Amniotic stem cell (primary cell): ENCODE results near the gene UTP15.

Experiments
- DNase-seq: peaks from one replicate; lab custom pipeline; 2025; lab: John Stamatoyannopoulos, UW

Gene UTP15

GRCh38 chr5:73564675-73565074, 868 bp upstream of the UTP15 start:
- no peak for DNase-seq

GRCh38 chr5:73565969-73566547, 515 bp downstream of the UTP15 start:
- no peak for DNase-seq

GRCh38 chr5:73582285-73583145, 17.0 kb downstream of the UTP15 start:
- no peak for DNase-seq

- DNase-seq, result no peak
Measured at GRCh38 chr5:73587923-73588322, 22.4 kb downstream of the UTP15 start.

GRCh38 chr5:73591102-73591695, 25.7 kb downstream of the UTP15 start:
- peak; percentile 72 for DNase-seq

GRCh38 chr5:73591698-73592501, 26.4 kb downstream of the UTP15 start:
- DNase-seq, result no peak

- DNase-seq, result no peak
Measured at GRCh38 chr5:73592551-73592950, 27.0 kb downstream of the UTP15 start.

GRCh38 chr5:73596705-73597328, 31.3 kb downstream of the UTP15 start:
- no peak for DNase-seq

GRCh38 chr5:73599380-73599779, 33.8 kb downstream of the UTP15 start:
- DNase-seq, result no peak

- no peak for DNase-seq
Measured at GRCh38 chr5:73603998-73604397, 38.5 kb downstream of the UTP15 start.

- DNase-seq, result no peak
Measured at GRCh38 chr5:73605223-73606087, 39.9 kb downstream of the UTP15 start.

- DNase-seq, result no peak
Measured at GRCh38 chr5:73606206-73606753, 40.7 kb downstream of the UTP15 start.

GRCh38 chr5:73607228-73607627, 41.7 kb downstream of the UTP15 start:
- no peak for DNase-seq

GRCh38 chr5:73612799-73613198, 47.3 kb downstream of the UTP15 start:
- no peak for DNase-seq

GRCh38 chr5:73615085-73615484, 49.5 kb downstream of the UTP15 start:
- no peak for DNase-seq

GRCh38 chr5:73615947-73616346, 50.4 kb downstream of the UTP15 start:
- DNase-seq, result no peak

- no peak for DNase-seq
Measured at GRCh38 chr5:73617510-73618279, 52.2 kb downstream of the UTP15 start.

- no peak for DNase-seq
Measured at GRCh38 chr5:73619606-73620333, 54.2 kb downstream of the UTP15 start.

GRCh38 chr5:73620334-73620687, 54.8 kb downstream of the UTP15 start:
- no peak for DNase-seq
